Loucy (cell line): ENCODE data around the gene TGFBRAP1.

Experiments
- EZH2phosphoT487 ChIP-seq: fragments of 200-600 bp; IDR thresholded peaks from 2 replicates; pipeline ENCODE4 v1.6.1; 2018; ENCODE audit warnings: antibody characterized with exemption, mild to moderate bottlenecking, moderate library complexity, borderline replicate concordance
- TF ChIP-seq, protein P1 (sequence below): fragments of 200-600 bp; sonication (generic); conservative IDR thresholded peaks from 2 replicates; pipeline ENCODE4 v1.5.1; 2014; ENCODE audit warnings: mild to moderate bottlenecking, antibody characterized with exemption, low read length

GRCh38 chr2:105254531-105255210 lies 74.9 kb downstream of the TGFBRAP1 start:
- TF ChIP-seq, protein P1, sequence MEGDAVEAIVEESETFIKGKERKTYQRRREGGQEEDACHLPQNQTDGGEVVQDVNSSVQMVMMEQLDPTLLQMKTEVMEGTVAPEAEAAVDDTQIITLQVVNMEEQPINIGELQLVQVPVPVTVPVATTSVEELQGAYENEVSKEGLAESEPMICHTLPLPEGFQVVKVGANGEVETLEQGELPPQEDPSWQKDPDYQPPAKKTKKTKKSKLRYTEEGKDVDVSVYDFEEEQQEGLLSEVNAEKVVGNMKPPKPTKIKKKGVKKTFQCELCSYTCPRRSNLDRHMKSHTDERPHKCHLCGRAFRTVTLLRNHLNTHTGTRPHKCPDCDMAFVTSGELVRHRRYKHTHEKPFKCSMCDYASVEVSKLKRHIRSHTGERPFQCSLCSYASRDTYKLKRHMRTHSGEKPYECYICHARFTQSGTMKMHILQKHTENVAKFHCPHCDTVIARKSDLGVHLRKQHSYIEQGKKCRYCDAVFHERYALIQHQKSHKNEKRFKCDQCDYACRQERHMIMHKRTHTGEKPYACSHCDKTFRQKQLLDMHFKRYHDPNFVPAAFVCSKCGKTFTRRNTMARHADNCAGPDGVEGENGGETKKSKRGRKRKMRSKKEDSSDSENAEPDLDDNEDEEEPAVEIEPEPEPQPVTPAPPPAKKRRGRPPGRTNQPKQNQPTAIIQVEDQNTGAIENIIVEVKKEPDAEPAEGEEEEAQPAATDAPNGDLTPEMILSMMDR = no peak
- TF ChIP-seq EZH2phosphoT487 = no peak
